AG04450 (cell line): ENCODE measurements around the gene ZNF791. TPM values are rescaled to one million over a fixed set of nuclear protein-coding genes. Genes with fewer than 3 reads are reported as not detected.

Experiments
- CTCF ChIA-PET: fragments of 300-600, 350-600 bp; formaldehyde crosslinking; extraction: SDS; loops from one replicate; lab custom pipeline; 2022; ENCODE audit warnings: antibody characterized with exemption, inconsistent platforms; lab: Charles Lee
- POLR2A ChIA-PET: fragments of 350-600 bp; formaldehyde crosslinking; extraction: SDS; loops from one replicate; lab custom pipeline; 2021; ENCODE audit warnings: antibody characterized with exemption, inconsistent platforms; lab: Yijun Ruan, JAX
- DNase-seq: peaks from one replicate; pipeline ENCODE4 v3.0.0-alpha.2; 2011; ENCODE audit warnings: low read depth, low spot score
- H3K27ac ChIP-seq: one replicate; pipeline ENCODE4 v1.5.1; 2012; ENCODE audit warnings: low read depth, low read length, control low read depth
- H3K27me3 ChIP-seq: one replicate; pipeline ENCODE4 v1.6.0; 2012; ENCODE audit warnings: low read length; ENCODE audit not compliant: control insufficient read depth, insufficient read depth
- H3K4me3 ChIP-seq: 2 replicates; pipeline ENCODE4 v1.5.1; 2011; ENCODE audit warnings: mild to moderate bottlenecking, low read depth, low read length, control low read depth
- H3K9me3 ChIP-seq: 2 replicates; pipeline ENCODE4 v1.5.1; 2012; ENCODE audit warnings: low read length; ENCODE audit not compliant: control insufficient read depth, insufficient read depth
- CTCF ChIP-seq: IDR thresholded peaks from 2 replicates; pipeline ENCODE4 v1.5.1; 2011; ENCODE audit warnings: low read depth, low read length, control low read depth, inconsistent platforms
- polyA plus RNA-seq: library from polyadenylated mRNA; depleted of rRNA; stranded (reverse); fragments of >200 nt; gene quantifications from 2 replicates; pipeline ENCODE4 v1.2.3, GENCODE V29; 2011

The ZNF791 gene
- polyA plus RNA-seq, 1 experiment, result 15.8 TPM

DNA sequence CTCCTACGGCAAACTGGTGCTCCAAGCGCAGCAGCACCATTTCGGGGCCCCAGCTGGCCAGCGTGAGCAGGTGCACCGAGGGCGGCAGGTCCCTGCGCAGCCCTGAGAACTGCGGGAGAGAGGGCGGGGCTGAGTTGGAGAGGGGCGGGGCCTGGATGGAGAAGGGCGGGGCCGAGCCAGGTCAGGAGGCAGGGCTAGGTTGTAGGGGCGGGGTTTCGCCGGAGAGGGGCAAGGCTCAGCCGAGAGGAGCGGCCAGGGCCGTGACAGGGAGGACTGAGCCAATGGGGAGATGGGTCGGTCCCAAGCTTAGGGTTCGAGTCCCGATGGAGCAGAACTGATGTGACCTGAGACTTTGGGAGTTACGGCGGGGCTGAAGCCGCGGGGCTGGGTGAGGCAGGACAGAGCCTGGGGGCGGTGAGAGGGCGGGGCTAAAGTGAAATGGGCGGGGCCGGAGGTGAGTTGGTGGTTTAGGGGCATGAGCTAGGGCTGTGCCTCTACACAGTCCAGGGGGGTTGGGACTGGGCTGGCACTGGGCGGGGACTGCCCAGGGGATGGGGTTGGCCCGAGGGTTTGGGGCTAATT is 36.9 kb downstream of the ZNF791 start:
- no peak for DNase-seq
- no peaks in the 10 kb centered on the region for H3K27me3 ChIP-seq
- ChIA-PET POLR2A (interaction anchor here (0.5 to 0.6 kb wide), 2 partner anchors 13 to 49 kb away, joined by 5 to 6 read pairs; partner anchors contain the start of gene FBXW9), CTCF (interaction anchor here (0.7 to 1.0 kb wide), 2 partner anchors 25 kb away, joined by 3 to 4 read pairs; no protein-coding TSS in a partner anchor)
- TF ChIP-seq CTCF, result no peak
- peaks cover 18% of the 10 kb centered on the region for H3K9me3 ChIP-seq
- H3K27ac ChIP-seq, result no peak overlapping the region
- no peak overlapping the region for H3K4me3 ChIP-seq

- H3K27me3 ChIP-seq, result no peaks in the 10 kb centered on the region
- peaks cover 14% of the 10 kb centered on the region for H3K9me3 ChIP-seq
- no peak; the same call in 1 of the 2 replicates for TF ChIP-seq CTCF
- no peak overlapping the region for H3K27ac ChIP-seq
- H3K4me3 ChIP-seq, result no peak overlapping the region
- no peak for DNase-seq
- ChIA-PET CTCF (interaction anchor here (0.7 to 1.2 kb wide), 2 partner anchors 8 to 25 kb away, joined by 4 read pairs; no protein-coding TSS in a partner anchor), POLR2A (interaction anchor here (0.5 kb wide), 1 partner anchor 49 kb away, joined by 6 read pairs; the partner anchor contains the start of gene FBXW9)
Measured at GRCh38 chr19:12648088-12648487, 37.4 kb downstream of the ZNF791 start.

GRCh38 chr19:12649941-12650340 is 39.2 kb downstream of the ZNF791 start:
- Histone ChIP-seq H3K27ac (no peak overlapping the region), H3K4me3 (no peak overlapping the region), H3K27me3 (no peaks in the 10 kb centered on the region), H3K9me3 (peaks cover 14% of the 10 kb centered on the region)
- no peak for TF ChIP-seq CTCF
- no peak for DNase-seq
- ChIA-PET CTCF (interaction anchor here (0.6 to 1.4 kb wide), 2 partner anchors 10 to 22 kb away, joined by 3 to 4 read pairs; no protein-coding TSS in a partner anchor), POLR2A (interaction anchor here (0.5 to 0.7 kb wide), 3 partner anchors 28 to 278 kb away, joined by 3 to 7 read pairs (median 5); no protein-coding TSS in a partner anchor)

DNA sequence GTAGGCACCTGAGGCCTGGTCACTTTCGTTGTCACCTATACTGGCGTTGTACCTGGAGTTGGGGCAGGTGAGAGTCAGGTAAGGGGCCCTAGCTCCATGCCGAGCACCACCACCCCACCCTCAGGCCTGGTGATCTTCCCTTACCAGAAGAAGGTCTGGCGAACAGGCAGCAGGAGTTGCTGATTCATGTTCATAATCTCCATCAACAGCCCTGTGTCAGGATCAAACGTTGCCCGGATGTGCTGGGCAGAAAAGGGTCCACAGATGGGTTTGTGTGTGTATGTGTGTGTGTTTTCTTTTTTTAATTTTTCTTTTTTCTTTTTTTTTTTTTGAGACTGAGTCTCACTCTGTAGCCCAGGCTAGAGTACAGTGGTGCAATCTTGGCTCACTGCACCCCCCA is 41.5 kb downstream of the ZNF791 start:
- POLR2A ChIA-PET, result no interaction called here
- DNase-seq, result no peak
- CTCF ChIA-PET, result no interaction called here
- no peak for TF ChIP-seq CTCF
- no peaks in the 10 kb centered on the region for H3K27me3 ChIP-seq
- no peak overlapping the region for H3K27ac ChIP-seq
- peaks cover 15% of the 10 kb centered on the region for H3K9me3 ChIP-seq
- H3K4me3 ChIP-seq, result no peak overlapping the region

GRCh38 chr19:12655546-12655945 is 44.8 kb downstream of the ZNF791 start:
- ChIA-PET CTCF (interaction anchor here (0.8 to 1.1 kb wide), 2 partner anchors 15 kb away, joined by 3 read pairs; no protein-coding TSS in a partner anchor), POLR2A (interaction anchor here (0.8 kb wide), 1 partner anchor 44 kb away, joined by 4 read pairs; no protein-coding TSS in a partner anchor)
- peaks cover 12% of the 10 kb centered on the region; the same call in 1 of the 2 replicates for H3K9me3 ChIP-seq
- H3K27ac ChIP-seq, result no peak overlapping the region
- no peak for DNase-seq
- H3K4me3 ChIP-seq, result no peak overlapping the region
- TF ChIP-seq CTCF, result no peak
- H3K27me3 ChIP-seq, result no peaks in the 10 kb centered on the region
